Osteocyte (in vitro differentiated cells): ENCODE measurements around the gene BNC2. TPM values are rescaled to one million over a fixed set of nuclear protein-coding genes. Genes with fewer than 3 reads are reported as not detected.

Experiments used
- DNase-seq: peaks from one replicate; pipeline ENCODE4 v3.0.0; 2021; ENCODE audit warnings: mixed read lengths; ENCODE audit not compliant: unreplicated experiment; ENCODE audit errors: extremely low spot score
- H3K27ac Mint-ChIP-seq: one replicate; pipeline ENCODE4 v1.8.0; 2021; ENCODE audit warnings: mild to moderate bottlenecking, mixed read lengths; ENCODE audit not compliant: unreplicated experiment
- H3K27me3 Mint-ChIP-seq: one replicate; pipeline ENCODE4 v1.8.0; 2021; ENCODE audit warnings: mixed read lengths; ENCODE audit not compliant: unreplicated experiment
- H3K36me3 Mint-ChIP-seq: one replicate; pipeline ENCODE4 v1.8.0; 2021; ENCODE audit warnings: mixed read lengths; ENCODE audit not compliant: unreplicated experiment
- H3K4me1 Mint-ChIP-seq: one replicate; pipeline ENCODE4 v1.8.0; 2021; ENCODE audit warnings: mixed read lengths; ENCODE audit not compliant: unreplicated experiment
- H3K4me3 Mint-ChIP-seq: one replicate; pipeline ENCODE4 v1.8.0; 2021; ENCODE audit warnings: mild to moderate bottlenecking, moderate library complexity, mixed read lengths; ENCODE audit not compliant: unreplicated experiment
- H3K9me3 Mint-ChIP-seq: one replicate; pipeline ENCODE4 v1.8.0; 2021; ENCODE audit warnings: mixed read lengths; ENCODE audit not compliant: unreplicated experiment
- total RNA-seq: library from RNA; stranded (reverse); gene quantifications from 2 replicates; pipeline ENCODE4 v1.2.1, GENCODE V29; 2021
- TF ChIP-seq, protein P1 (sequence below): fragments of 200-600 bp; sonication (generic); IDR thresholded peaks from 2 replicates; pipeline ENCODE4 v1.5.0; 2021; ENCODE audit warnings: antibody characterized with exemption, mild to moderate bottlenecking, moderate library complexity

BNC2 gene
- total RNA-seq, 1 donor from 2014 or later = 66.5 TPM

DNA sequence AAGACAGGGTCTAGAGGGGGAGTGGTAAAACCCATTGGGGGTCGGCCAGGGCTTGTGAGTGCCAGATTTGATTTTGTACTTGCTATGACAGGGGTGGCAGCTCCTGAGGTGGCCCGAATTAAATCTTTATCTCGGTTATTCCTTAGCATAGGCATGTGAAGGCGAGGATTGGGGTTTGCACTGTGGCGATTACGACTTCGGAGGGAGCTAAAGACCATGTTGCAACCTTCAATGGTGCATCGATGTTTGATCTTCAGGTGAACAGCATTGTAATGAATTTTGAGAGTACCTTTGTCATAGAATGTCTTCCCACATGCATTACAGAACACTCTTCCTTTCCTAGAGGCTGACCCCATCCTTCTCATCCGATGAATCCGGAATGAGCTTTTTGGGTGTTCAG, 433.9 kb downstream of the BNC2 start:
- no peak overlapping the region for H3K27ac Mint-ChIP-seq
- DNase-seq = no peak

DNA sequence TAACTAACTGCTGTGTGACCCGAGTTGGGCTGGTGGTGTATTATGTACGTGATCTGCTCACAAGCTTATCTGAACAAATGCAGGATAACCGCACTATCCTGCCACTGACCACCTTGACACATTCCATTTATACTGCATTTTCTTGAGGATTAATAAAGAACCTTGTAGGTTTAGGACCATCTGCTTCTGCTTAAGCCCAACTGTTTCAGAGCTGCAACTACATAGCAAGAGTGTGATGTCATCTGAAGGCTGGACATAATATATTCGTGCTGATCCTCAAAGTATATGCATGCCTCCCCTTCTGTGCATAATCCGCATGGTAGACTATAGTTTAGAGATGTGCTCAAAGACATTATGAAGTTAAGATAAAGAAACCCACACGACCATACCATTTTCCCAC, 435.9 kb downstream of the BNC2 start:
- Mint-ChIP-seq H3K4me3 (no peak overlapping the region), H3K4me1 (peaks cover 17% of the 10 kb centered on the region), H3K27me3 (no peaks in the 10 kb centered on the region), H3K36me3 (peaks cover 45% of the 10 kb centered on the region), H3K9me3 (peaks cover 4% of the 10 kb centered on the region), H3K27ac (no peak overlapping the region)
- DNase-seq = no peak
- TF ChIP-seq, protein P1, sequence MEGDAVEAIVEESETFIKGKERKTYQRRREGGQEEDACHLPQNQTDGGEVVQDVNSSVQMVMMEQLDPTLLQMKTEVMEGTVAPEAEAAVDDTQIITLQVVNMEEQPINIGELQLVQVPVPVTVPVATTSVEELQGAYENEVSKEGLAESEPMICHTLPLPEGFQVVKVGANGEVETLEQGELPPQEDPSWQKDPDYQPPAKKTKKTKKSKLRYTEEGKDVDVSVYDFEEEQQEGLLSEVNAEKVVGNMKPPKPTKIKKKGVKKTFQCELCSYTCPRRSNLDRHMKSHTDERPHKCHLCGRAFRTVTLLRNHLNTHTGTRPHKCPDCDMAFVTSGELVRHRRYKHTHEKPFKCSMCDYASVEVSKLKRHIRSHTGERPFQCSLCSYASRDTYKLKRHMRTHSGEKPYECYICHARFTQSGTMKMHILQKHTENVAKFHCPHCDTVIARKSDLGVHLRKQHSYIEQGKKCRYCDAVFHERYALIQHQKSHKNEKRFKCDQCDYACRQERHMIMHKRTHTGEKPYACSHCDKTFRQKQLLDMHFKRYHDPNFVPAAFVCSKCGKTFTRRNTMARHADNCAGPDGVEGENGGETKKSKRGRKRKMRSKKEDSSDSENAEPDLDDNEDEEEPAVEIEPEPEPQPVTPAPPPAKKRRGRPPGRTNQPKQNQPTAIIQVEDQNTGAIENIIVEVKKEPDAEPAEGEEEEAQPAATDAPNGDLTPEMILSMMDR = no peak

More for the DNA sequence above, 433.9 kb downstream of the BNC2 start:
- H3K4me3 Mint-ChIP-seq = no peak overlapping the region
- TF ChIP-seq, protein P1 = no peak
- no peaks in the 10 kb centered on the region for H3K27me3 Mint-ChIP-seq
- peaks cover 4% of the 10 kb centered on the region for H3K9me3 Mint-ChIP-seq
- peaks cover 37% of the 10 kb centered on the region for H3K36me3 Mint-ChIP-seq
- peaks cover 12% of the 10 kb centered on the region for H3K4me1 Mint-ChIP-seq

DNA sequence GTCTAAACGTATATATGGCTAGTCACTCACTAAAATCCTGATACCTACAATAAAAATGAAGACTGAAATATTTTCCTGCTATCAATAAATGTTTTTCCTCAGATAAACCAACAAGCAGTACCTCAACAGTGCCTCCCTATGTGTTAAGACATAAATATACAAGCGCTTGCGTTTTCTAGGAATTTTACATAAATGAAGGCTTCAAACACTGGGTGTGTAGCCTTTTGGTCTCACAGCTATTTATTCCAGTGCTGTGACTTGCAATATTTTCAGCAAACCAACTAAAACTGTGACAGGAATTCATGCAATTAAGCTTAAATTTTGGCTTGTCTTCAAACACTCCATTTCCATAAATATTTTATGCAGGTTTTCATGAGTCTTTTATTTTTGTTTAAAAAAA, 437.0 kb downstream of the BNC2 start:
- Mint-ChIP-seq H3K9me3 (no peaks in the 10 kb centered on the region), H3K4me3 (no peak overlapping the region), H3K27ac (no peak overlapping the region), H3K4me1 (peaks cover 15% of the 10 kb centered on the region), H3K27me3 (no peaks in the 10 kb centered on the region), H3K36me3 (peaks cover 47% of the 10 kb centered on the region)
- TF ChIP-seq, protein P1 = no peak
- DNase-seq = no peak

DNA sequence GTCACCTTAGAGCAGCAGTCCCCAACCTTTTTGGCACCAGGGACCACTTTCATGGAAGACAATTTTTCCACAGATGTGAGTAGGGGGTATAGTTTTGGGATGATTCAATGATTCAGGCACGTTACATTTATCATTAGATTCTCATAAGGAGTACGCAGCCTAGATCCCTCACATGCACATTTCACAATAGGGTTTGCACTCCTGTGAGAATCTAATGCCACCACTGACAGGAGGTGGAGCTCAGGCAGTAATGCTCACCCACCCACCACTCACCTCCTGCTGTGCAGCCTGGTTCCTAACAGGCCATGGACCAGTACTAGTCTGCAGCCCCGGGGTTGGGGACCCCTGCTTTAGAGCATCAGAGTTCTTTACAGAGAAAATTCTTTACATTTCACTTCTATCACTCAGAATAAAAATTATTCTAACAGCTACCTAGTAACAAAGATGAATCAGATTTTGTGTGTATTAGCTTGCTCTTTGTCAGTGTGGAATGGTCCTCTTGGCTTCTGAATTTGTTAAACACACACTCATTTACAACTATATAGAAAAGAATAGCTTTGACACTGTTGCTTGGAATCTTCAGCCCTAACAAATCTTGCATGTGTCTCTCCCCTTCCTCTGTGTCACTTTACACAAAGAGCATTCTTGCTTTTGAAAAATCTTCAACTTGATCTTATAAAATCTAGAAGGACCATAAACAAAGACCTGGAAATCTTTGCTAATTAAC, 438.6 kb downstream of the BNC2 start:
- TF ChIP-seq, protein P1 = no peak
- no peaks in the 10 kb centered on the region for H3K27me3 Mint-ChIP-seq
- no peaks in the 10 kb centered on the region for H3K9me3 Mint-ChIP-seq
- peaks cover 39% of the 10 kb centered on the region for H3K36me3 Mint-ChIP-seq
- H3K4me1 Mint-ChIP-seq = peaks cover 12% of the 10 kb centered on the region
- H3K27ac Mint-ChIP-seq = no peak overlapping the region
- DNase-seq = no peak
- H3K4me3 Mint-ChIP-seq = no peak overlapping the region

DNA sequence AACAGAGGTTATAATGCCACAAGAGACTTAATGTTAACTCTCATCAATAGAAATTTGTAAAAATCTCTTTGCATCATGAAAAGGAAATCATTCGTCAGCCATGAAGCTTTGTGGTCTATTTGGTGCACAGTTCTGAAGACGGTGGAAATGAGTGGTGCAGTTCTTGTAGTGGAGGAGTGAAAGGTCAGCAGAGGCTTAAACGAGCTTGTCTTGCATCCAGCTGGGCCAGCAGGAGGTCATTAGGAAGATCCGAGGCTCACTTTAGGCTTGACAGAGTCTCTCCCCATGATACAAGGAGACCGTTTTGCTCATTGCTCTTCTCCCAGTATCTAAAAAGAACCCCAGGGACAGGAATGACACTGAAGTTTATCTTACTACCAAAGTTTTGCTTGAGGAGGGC, 440.8 kb downstream of the BNC2 start:
- Mint-ChIP-seq H3K9me3 (no peaks in the 10 kb centered on the region), H3K36me3 (peaks cover 30% of the 10 kb centered on the region), H3K27ac (no peak overlapping the region), H3K4me1 (peaks cover 30% of the 10 kb centered on the region), H3K27me3 (no peaks in the 10 kb centered on the region), H3K4me3 (no peak overlapping the region)
- TF ChIP-seq, protein P1 = no peak
- DNase-seq = no peak
